ENCODE data around the gene OR2V1.

OR2V1 gene

GRCh38 chr5:181081989-181082388 is 49.0 kb downstream of the OR2V1 start:
- no peak for DNase-seq (ENCODE audit: low read depth in 1 of 2, low spot score in 1 of 2)
- H3K27ac ChIP-seq (replicated peaks), result no peak overlapping the region
- TF ChIP-seq REST (IDR thresholded peaks at IDR 0.05; ENCODE audit: insufficient replicate concordance, low read depth), result no peak
- TF ChIP-seq GABPA (IDR thresholded peaks at IDR 0.05; ENCODE audit: low read depth), result no peak
- no peak for TF ChIP-seq SPI1 (IDR thresholded peaks at IDR 0.05; ENCODE audit: borderline replicate concordance, low read depth)
- H3K27me3 ChIP-seq (ENCODE audit: insufficient read depth, poor library complexity, severe bottlenecking), result no peaks in the 10 kb centered on the region
- no peak overlapping the region for H3K4me3 ChIP-seq (replicated peaks; ENCODE audit: insufficient read depth, low read length)

GRCh38 chr5:181076920-181077319 is 54.0 kb downstream of the OR2V1 start:
- no peaks in the 10 kb centered on the region for H3K27me3 ChIP-seq (ENCODE audit: insufficient read depth, poor library complexity, severe bottlenecking)
- no peak overlapping the region for H3K27ac ChIP-seq (replicated peaks)
- no peak for TF ChIP-seq GABPA (IDR thresholded peaks at IDR 0.05; ENCODE audit: low read depth)
- no peak for TF ChIP-seq SPI1 (IDR thresholded peaks at IDR 0.05; ENCODE audit: borderline replicate concordance, low read depth)
- no peak for TF ChIP-seq CTCF (IDR thresholded peaks at IDR 0.05; ENCODE audit: insufficient read depth, low read length)
- no peak for DNase-seq (ENCODE audit: low read depth in 1 of 2, low spot score in 1 of 2)
- no peak overlapping the region for H3K4me3 ChIP-seq (replicated peaks; ENCODE audit: insufficient read depth, low read length)

Data from HL-60 (cell line).